ENCODE data around the gene GABRG3.

Gene GABRG3

GRCh38 chr15:27545494-27546255, 574.7 kb downstream of the GABRG3 start:
- no peak for TF ChIP-seq CTCF (IDR thresholded peaks at IDR 0.05; ENCODE audit: borderline replicate concordance, insufficient read depth, low read depth, low read length)
- H3K4me3 ChIP-seq (ENCODE audit: low read depth, low read length), result no peak overlapping the region

GRCh38 chr15:27549746-27550145, 578.8 kb downstream of the GABRG3 start:
- no peak overlapping the region for H3K4me3 ChIP-seq (ENCODE audit: low read depth, low read length)
- no peak for TF ChIP-seq CTCF (IDR thresholded peaks at IDR 0.05; ENCODE audit: borderline replicate concordance, insufficient read depth, low read depth, low read length)

GRCh38 chr15:27550635-27551034, 579.7 kb downstream of the GABRG3 start:
- TF ChIP-seq CTCF (IDR thresholded peaks at IDR 0.05; ENCODE audit: borderline replicate concordance, insufficient read depth, low read depth, low read length), result no peak
- H3K4me3 ChIP-seq (ENCODE audit: low read depth, low read length), result no peak overlapping the region

- TF ChIP-seq CTCF (IDR thresholded peaks at IDR 0.05; ENCODE audit: borderline replicate concordance, insufficient read depth, low read depth, low read length), result no peak
- H3K4me3 ChIP-seq (ENCODE audit: low read depth, low read length), result no peak overlapping the region
Observed at GRCh38 chr15:27561816-27562215, 590.8 kb downstream of the GABRG3 start.

- no peak for TF ChIP-seq CTCF (IDR thresholded peaks at IDR 0.05; ENCODE audit: borderline replicate concordance, insufficient read depth, low read depth, low read length)
Observed at GRCh38 chr15:27563765-27564370, 592.9 kb downstream of the GABRG3 start.

GRCh38 chr15:27564656-27565055, 593.7 kb downstream of the GABRG3 start:
- H3K4me3 ChIP-seq (ENCODE audit: low read depth, low read length), result no peak overlapping the region
- TF ChIP-seq CTCF (IDR thresholded peaks at IDR 0.05; ENCODE audit: borderline replicate concordance, insufficient read depth, low read depth, low read length), result no peak

More at GRCh38 chr15:27563765-27564370, 592.9 kb downstream of the GABRG3 start:
- H3K4me3 ChIP-seq (ENCODE audit: low read depth, low read length), result no peak overlapping the region

GRCh38 chr15:27570746-27571145, 599.8 kb downstream of the GABRG3 start:
- no peak overlapping the region for H3K4me3 ChIP-seq (ENCODE audit: low read depth, low read length)
- no peak for TF ChIP-seq CTCF (IDR thresholded peaks at IDR 0.05; ENCODE audit: borderline replicate concordance, insufficient read depth, low read depth, low read length)

All from GM12875 (cell line).